ENCODE measurements around the gene CERS6.

GRCh38 chr2:168593713-168594112 is 137.6 kb downstream of the CERS6 start:
- TF ChIP-seq MAX (IDR thresholded peaks at IDR 0.05), result no peak
- no peak for TF ChIP-seq TAF1 (conservative IDR thresholded peaks at IDR 0.05)
- TF ChIP-seq CTCF (IDR thresholded peaks at IDR 0.05; ENCODE audit: low read depth, low read length, missing input control), result no peak

Measured in liver (tissue), 3 donors.